Measurements from ENCODE around the gene TMEM117.

TMEM117 gene

GRCh38 chr12:44258246-44258645 lies 422.4 kb downstream of the TMEM117 start:
- TF ChIP-seq ZNF70 (CRISPR knock-in tag; IDR thresholded peaks at IDR 0.05) (no peak), CSDC2 (CRISPR knock-in tag; IDR thresholded peaks at IDR 0.05) (no peak), ZFP30 (CRISPR knock-in tag; IDR thresholded peaks at IDR 0.05) (no peak), TOX (CRISPR knock-in tag; IDR thresholded peaks at IDR 0.05; ENCODE audit: borderline replicate concordance) (no peak), ARNTL (CRISPR knock-in tag; IDR thresholded peaks at IDR 0.05; ENCODE audit: borderline replicate concordance, low read depth) (no peak), ZNF8 (CRISPR knock-in tag; IDR thresholded peaks at IDR 0.05) (no peak), RARB (CRISPR knock-in tag; IDR thresholded peaks at IDR 0.05) (no peak), ESRRG (CRISPR knock-in tag; IDR thresholded peaks at IDR 0.05) (no peak), ZNF565 (CRISPR knock-in tag; conservative IDR thresholded peaks at IDR 0.05; ENCODE audit: low read depth) (no peak), POU6F1 (CRISPR knock-in tag; IDR thresholded peaks at IDR 0.05; ENCODE audit: borderline replicate concordance, low read depth) (no peak), ZFP3 (CRISPR knock-in tag; IDR thresholded peaks at IDR 0.05) (no peak), ISL1 (CRISPR knock-in tag; IDR thresholded peaks at IDR 0.05) (no peak)
- ATAC-seq = no peak

GRCh38 chr12:44259890-44260289 lies 424.0 kb downstream of the TMEM117 start:
- ATAC-seq = no peak
- TF ChIP-seq RARB (CRISPR knock-in tag; IDR thresholded peaks at IDR 0.05) (no peak), CSDC2 (CRISPR knock-in tag; IDR thresholded peaks at IDR 0.05) (no peak), PATZ1 (CRISPR knock-in tag; IDR thresholded peaks at IDR 0.05; ENCODE audit: borderline replicate concordance) (no peak), ZFP30 (CRISPR knock-in tag; IDR thresholded peaks at IDR 0.05) (no peak), ARNTL (CRISPR knock-in tag; IDR thresholded peaks at IDR 0.05; ENCODE audit: borderline replicate concordance, low read depth) (no peak), POU6F1 (CRISPR knock-in tag; IDR thresholded peaks at IDR 0.05; ENCODE audit: borderline replicate concordance, low read depth) (no peak), TCF4 (CRISPR knock-in tag; IDR thresholded peaks at IDR 0.05; ENCODE audit: borderline replicate concordance) (no peak), CSRNP3 (CRISPR knock-in tag; IDR thresholded peaks at IDR 0.05) (no peak), ZNF8 (CRISPR knock-in tag; IDR thresholded peaks at IDR 0.05) (no peak), TSHZ2 (CRISPR knock-in tag; IDR thresholded peaks at IDR 0.05) (no peak), ZNF565 (CRISPR knock-in tag; conservative IDR thresholded peaks at IDR 0.05; ENCODE audit: low read depth) (no peak), BACH2 (CRISPR knock-in tag; IDR thresholded peaks at IDR 0.05; ENCODE audit: borderline replicate concordance) (no peak), OSR1 (CRISPR knock-in tag; IDR thresholded peaks at IDR 0.05) (no peak)

- no peak for ATAC-seq
- TF ChIP-seq ZNF8 (CRISPR knock-in tag; IDR thresholded peaks at IDR 0.05) (no peak), TOX (CRISPR knock-in tag; IDR thresholded peaks at IDR 0.05; ENCODE audit: borderline replicate concordance) (no peak), PATZ1 (CRISPR knock-in tag; IDR thresholded peaks at IDR 0.05; ENCODE audit: borderline replicate concordance) (no peak), ZNF565 (CRISPR knock-in tag; conservative IDR thresholded peaks at IDR 0.05; ENCODE audit: low read depth) (no peak), TSHZ2 (CRISPR knock-in tag; IDR thresholded peaks at IDR 0.05) (no peak), PPARA (CRISPR knock-in tag; IDR thresholded peaks at IDR 0.05; ENCODE audit: borderline replicate concordance) (no peak), CSRNP3 (CRISPR knock-in tag; IDR thresholded peaks at IDR 0.05) (no peak), ZFP30 (CRISPR knock-in tag; IDR thresholded peaks at IDR 0.05) (no peak), ARNTL (CRISPR knock-in tag; IDR thresholded peaks at IDR 0.05; ENCODE audit: borderline replicate concordance, low read depth) (no peak), BACH2 (CRISPR knock-in tag; IDR thresholded peaks at IDR 0.05; ENCODE audit: borderline replicate concordance) (no peak), CSDC2 (CRISPR knock-in tag; IDR thresholded peaks at IDR 0.05) (no peak)
These were observed 424.7 kb downstream of the TMEM117 start for GRCh38 chr12:44260581-44260980.

Measured in SK-N-SH treated with all-trans-retinoic acid at 6 μM for 48 hours (cell line).